ENCODE data around the gene CLTCL1. TPM values are rescaled to one million over a fixed set of nuclear protein-coding genes. Genes with fewer than 3 reads are reported as not detected.
A peak's percentile ranks its signal among the peaks of the same experiment; 100 is the strongest.

Gene CLTCL1
- total and polyA plus RNA-seq, 9 of the 15 experiments (the other 6 are each of a cell fraction or from before 2014, with no cell fraction given): 1.1 to 11.7 (median 5.0) TPM

DNA sequence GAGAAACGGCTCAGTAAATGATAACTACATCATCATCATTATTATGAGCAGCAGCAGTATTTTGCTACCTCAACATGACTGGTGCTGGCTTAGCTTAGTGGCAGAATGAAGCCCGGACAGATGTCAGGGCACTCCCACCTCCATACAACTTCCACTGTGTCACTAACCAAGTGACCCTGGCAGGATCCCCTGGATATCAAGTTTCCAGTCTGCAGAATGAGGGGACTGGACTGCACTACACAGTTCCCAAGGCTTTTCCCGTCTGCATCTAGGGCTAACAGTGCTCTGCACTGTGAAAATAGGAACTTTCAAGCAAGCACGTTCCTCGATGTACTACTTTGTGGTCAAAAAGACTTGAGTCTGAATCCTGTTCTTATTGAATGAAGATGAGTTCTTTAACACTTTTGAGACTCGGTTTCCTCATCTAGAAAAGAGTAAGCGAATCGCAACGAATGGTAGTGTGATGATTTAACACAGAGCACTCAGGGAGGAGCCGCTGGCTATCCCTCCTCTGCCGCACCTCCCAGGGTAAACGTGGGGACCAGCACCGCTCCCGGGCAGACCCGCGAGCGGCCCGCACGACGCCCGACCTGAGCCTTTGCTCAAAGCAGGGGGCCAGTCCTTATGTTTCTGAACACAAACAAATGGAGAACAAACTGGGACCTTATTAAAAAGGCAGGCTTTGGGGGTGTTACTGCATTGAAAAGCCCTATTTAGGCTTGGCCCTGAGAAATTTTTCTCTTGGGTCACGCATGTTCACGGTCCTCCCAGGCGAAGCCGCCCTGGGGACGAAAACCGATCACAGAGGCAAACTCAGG lies 910 bp downstream of the CLTCL1 start (continued):
- TF ChIP-seq ZNF79 (CRISPR knock-in tag; IDR thresholded peaks at IDR 0.05; ENCODE audit: low read depth) (no peak), ADNP (tag; IDR thresholded peaks at IDR 0.05) (no peak), PRMT5 (CRISPR knock-in tag; IDR thresholded peaks at IDR 0.05) (no peak), ZNF24 (IDR thresholded peaks at IDR 0.05) (no peak), MYBL2 (IDR thresholded peaks at IDR 0.05; ENCODE audit: low read depth) (no peak), MYBL2 (CRISPR knock-in tag; IDR thresholded peaks at IDR 0.05; ENCODE audit: borderline replicate concordance) (no peak), PPARD (CRISPR knock-in tag; IDR thresholded peaks at IDR 0.05) (no peak), ZNF3 (CRISPR knock-in tag; IDR thresholded peaks at IDR 0.05) (no peak), SP2 (IDR thresholded peaks at IDR 0.05; ENCODE audit: extremely low read depth, low read depth, low read length, poor library complexity, severe bottlenecking) (peak; percentile 8), ZNF431 (CRISPR knock-in tag; IDR thresholded peaks at IDR 0.05) (no peak), ZNF408 (CRISPR knock-in tag; IDR thresholded peaks at IDR 0.05; ENCODE audit: low read depth) (no peak), ZNF764 (CRISPR knock-in tag; IDR thresholded peaks at IDR 0.05; ENCODE audit: low read depth) (0 out of 2 replicates have a peak, but pooled peaks have one; percentile 9), ZBTB1 (CRISPR knock-in tag; IDR thresholded peaks at IDR 0.05; ENCODE audit: borderline replicate concordance, low read depth) (no peak), ETS2 (tag; IDR thresholded peaks at IDR 0.05; ENCODE audit: borderline replicate concordance, poor library complexity, severe bottlenecking) (no peak)
- TF ChIP-seq, protein P1, sequence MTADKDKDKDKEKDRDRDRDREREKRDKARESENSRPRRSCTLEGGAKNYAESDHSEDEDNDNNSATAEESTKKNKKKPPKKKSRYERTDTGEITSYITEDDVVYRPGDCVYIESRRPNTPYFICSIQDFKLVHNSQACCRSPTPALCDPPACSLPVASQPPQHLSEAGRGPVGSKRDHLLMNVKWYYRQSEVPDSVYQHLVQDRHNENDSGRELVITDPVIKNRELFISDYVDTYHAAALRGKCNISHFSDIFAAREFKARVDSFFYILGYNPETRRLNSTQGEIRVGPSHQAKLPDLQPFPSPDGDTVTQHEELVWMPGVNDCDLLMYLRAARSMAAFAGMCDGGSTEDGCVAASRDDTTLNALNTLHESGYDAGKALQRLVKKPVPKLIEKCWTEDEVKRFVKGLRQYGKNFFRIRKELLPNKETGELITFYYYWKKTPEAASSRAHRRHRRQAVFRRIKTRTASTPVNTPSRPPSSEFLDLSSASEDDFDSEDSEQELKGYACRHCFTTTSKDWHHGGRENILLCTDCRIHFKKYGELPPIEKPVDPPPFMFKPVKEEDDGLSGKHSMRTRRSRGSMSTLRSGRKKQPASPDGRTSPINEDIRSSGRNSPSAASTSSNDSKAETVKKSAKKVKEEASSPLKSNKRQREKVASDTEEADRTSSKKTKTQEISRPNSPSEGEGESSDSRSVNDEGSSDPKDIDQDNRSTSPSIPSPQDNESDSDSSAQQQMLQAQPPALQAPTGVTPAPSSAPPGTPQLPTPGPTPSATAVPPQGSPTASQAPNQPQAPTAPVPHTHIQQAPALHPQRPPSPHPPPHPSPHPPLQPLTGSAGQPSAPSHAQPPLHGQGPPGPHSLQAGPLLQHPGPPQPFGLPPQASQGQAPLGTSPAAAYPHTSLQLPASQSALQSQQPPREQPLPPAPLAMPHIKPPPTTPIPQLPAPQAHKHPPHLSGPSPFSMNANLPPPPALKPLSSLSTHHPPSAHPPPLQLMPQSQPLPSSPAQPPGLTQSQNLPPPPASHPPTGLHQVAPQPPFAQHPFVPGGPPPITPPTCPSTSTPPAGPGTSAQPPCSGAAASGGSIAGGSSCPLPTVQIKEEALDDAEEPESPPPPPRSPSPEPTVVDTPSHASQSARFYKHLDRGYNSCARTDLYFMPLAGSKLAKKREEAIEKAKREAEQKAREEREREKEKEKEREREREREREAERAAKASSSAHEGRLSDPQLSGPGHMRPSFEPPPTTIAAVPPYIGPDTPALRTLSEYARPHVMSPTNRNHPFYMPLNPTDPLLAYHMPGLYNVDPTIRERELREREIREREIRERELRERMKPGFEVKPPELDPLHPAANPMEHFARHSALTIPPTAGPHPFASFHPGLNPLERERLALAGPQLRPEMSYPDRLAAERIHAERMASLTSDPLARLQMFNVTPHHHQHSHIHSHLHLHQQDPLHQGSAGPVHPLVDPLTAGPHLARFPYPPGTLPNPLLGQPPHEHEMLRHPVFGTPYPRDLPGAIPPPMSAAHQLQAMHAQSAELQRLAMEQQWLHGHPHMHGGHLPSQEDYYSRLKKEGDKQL (CRISPR knock-in tag; IDR thresholded peaks at IDR 0.05; ENCODE audit: borderline replicate concordance): no peak
- TF ChIP-seq, protein P2, sequence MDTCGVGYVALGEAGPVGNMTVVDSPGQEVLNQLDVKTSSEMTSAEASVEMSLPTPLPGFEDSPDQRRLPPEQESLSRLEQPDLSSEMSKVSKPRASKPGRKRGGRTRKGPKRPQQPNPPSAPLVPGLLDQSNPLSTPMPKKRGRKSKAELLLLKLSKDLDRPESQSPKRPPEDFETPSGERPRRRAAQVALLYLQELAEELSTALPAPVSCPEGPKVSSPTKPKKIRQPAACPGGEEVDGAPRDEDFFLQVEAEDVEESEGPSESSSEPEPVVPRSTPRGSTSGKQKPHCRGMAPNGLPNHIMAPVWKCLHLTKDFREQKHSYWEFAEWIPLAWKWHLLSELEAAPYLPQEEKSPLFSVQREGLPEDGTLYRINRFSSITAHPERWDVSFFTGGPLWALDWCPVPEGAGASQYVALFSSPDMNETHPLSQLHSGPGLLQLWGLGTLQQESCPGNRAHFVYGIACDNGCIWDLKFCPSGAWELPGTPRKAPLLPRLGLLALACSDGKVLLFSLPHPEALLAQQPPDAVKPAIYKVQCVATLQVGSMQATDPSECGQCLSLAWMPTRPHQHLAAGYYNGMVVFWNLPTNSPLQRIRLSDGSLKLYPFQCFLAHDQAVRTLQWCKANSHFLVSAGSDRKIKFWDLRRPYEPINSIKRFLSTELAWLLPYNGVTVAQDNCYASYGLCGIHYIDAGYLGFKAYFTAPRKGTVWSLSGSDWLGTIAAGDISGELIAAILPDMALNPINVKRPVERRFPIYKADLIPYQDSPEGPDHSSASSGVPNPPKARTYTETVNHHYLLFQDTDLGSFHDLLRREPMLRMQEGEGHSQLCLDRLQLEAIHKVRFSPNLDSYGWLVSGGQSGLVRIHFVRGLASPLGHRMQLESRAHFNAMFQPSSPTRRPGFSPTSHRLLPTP (IDR thresholded peaks at IDR 0.05; ENCODE audit: borderline replicate concordance, extremely low read depth, insufficient read length): no peak
- TF ChIP-seq, protein P3, sequence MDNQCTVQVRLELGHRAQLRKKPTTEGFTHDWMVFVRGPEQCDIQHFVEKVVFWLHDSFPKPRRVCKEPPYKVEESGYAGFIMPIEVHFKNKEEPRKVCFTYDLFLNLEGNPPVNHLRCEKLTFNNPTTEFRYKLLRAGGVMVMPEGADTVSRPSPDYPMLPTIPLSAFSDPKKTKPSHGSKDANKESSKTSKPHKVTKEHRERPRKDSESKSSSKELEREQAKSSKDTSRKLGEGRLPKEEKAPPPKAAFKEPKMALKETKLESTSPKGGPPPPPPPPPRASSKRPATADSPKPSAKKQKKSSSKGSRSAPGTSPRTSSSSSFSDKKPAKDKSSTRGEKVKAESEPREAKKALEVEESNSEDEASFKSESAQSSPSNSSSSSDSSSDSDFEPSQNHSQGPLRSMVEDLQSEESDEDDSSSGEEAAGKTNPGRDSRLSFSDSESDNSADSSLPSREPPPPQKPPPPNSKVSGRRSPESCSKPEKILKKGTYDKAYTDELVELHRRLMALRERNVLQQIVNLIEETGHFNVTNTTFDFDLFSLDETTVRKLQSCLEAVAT (IDR thresholded peaks at IDR 0.05): 0 out of 4 replicates have a peak, but pooled peaks of 1 of the 2 experiments have one; percentile 38
